Subcutaneous adipose tissue (tissue), 4 donors: ENCODE results near the gene ARID4A. TPM values are rescaled to one million over a fixed set of nuclear protein-coding genes. Genes with fewer than 3 reads are reported as not detected.

Source experiments
- CTCF ChIP-seq: fragments of 450-650 bp; IDR thresholded peaks from one replicate; pipeline ENCODE4 v1.5.1; 2016; ENCODE audit warnings: low read depth, mild to moderate bottlenecking, control low read depth, antibody characterized with exemption, moderate library complexity
- total RNA-seq, 4 donors: library from RNA; depleted of rRNA; stranded (reverse); fragments of >200 nt; gene quantifications; one replicate each; pipeline ENCODE4 v1.1.0, GENCODE V29; 2016

The ARID4A gene
- total RNA-seq, 4 donors from 2014 or later: 34.9 to 40.5 (median 39.7) TPM

GRCh38 chr14:58313699-58314098 lies 15.3 kb downstream of the ARID4A start:
- no peak for TF ChIP-seq CTCF

- no peak for TF ChIP-seq CTCF
These were observed 17.3 kb downstream of the ARID4A start for GRCh38 chr14:58315606-58316005.

- TF ChIP-seq CTCF: no peak
These were observed 28.7 kb downstream of the ARID4A start for GRCh38 chr14:58327019-58327418.

GRCh38 chr14:58331111-58331510 lies 32.8 kb downstream of the ARID4A start:
- no peak for TF ChIP-seq CTCF

GRCh38 chr14:58332561-58332960 lies 34.2 kb downstream of the ARID4A start:
- no peak for TF ChIP-seq CTCF

GRCh38 chr14:58341152-58341748 lies 42.9 kb downstream of the ARID4A start:
- no peak for TF ChIP-seq CTCF

GRCh38 chr14:58353516-58354299 lies 55.4 kb downstream of the ARID4A start:
- TF ChIP-seq CTCF: no peak
